H9 (cell line): ENCODE data around the gene STK32B. TPM values are rescaled to one million over a fixed set of nuclear protein-coding genes. Genes with fewer than 3 reads are reported as not detected.

Experiments used
- DNase-seq: peaks from one replicate; pipeline ENCODE4 v3.0.0-alpha.2; 2017
- H2AFZ ChIP-seq: one replicate; pipeline ENCODE4 v1.6.1; 2013; ENCODE audit warnings: mild to moderate bottlenecking, low read length, control low read depth, moderate library complexity
- H2AK5ac ChIP-seq: 2 replicates; pipeline ENCODE4 v1.6.1; 2013; ENCODE audit warnings: low read length, control low read depth, mixed read lengths; ENCODE audit not compliant: insufficient read length
- H2BK120ac ChIP-seq: one replicate; pipeline ENCODE4 v1.6.1; 2013; ENCODE audit warnings: low read depth, mild to moderate bottlenecking, low read length, control low read depth, inconsistent platforms; ENCODE audit not compliant: poor library complexity, severe bottlenecking
- H2BK12ac ChIP-seq: 2 replicates; pipeline ENCODE4 v1.6.1; 2013; ENCODE audit warnings: low read length, control low read depth, mixed read lengths, low read depth; ENCODE audit not compliant: insufficient read length
- H2BK15ac ChIP-seq: 2 replicates; pipeline ENCODE4 v1.6.1; 2013; ENCODE audit warnings: low read depth, low read length, control low read depth
- H2BK20ac ChIP-seq: one replicate; pipeline ENCODE4 v1.6.1; 2013; ENCODE audit warnings: low read depth, mild to moderate bottlenecking, low read length, control low read depth, inconsistent platforms; ENCODE audit not compliant: poor library complexity, severe bottlenecking
- H2BK5ac ChIP-seq: 2 replicates; pipeline ENCODE4 v1.6.1; 2013; ENCODE audit warnings: low read length, control low read depth, mixed read lengths; ENCODE audit not compliant: insufficient read length
- H3K14ac ChIP-seq: 2 replicates; pipeline ENCODE4 v1.6.1; 2013; ENCODE audit warnings: low read length, control low read depth; ENCODE audit not compliant: insufficient read depth
- H3K18ac ChIP-seq: 2 replicates; pipeline ENCODE4 v1.6.1; 2013; ENCODE audit warnings: low read depth, mild to moderate bottlenecking, mixed read lengths, low read length, control low read depth; ENCODE audit not compliant: insufficient read length
- H3K23ac ChIP-seq: 2 replicates; pipeline ENCODE4 v1.6.1; 2013; ENCODE audit warnings: low read length, control low read depth, mixed read lengths, low read depth; ENCODE audit not compliant: insufficient read length
- H3K23me2 ChIP-seq: 2 replicates; pipeline ENCODE4 v1.6.1; 2013; ENCODE audit warnings: low read depth, mild to moderate bottlenecking, mixed read lengths, low read length, control low read depth; ENCODE audit not compliant: insufficient read length, poor library complexity, severe bottlenecking
- H3K27ac ChIP-seq: 2 replicates; pipeline ENCODE4 v1.5.1; 2013; ENCODE audit warnings: low read length, control low read depth, mixed read lengths, low read depth; ENCODE audit not compliant: insufficient read length
- H3K27me3 ChIP-seq: 2 replicates; pipeline ENCODE4 v1.6.1; 2013; ENCODE audit warnings: low read length, control low read depth, inconsistent platforms; ENCODE audit not compliant: insufficient read depth
- H3K4ac ChIP-seq: 2 replicates; pipeline ENCODE4 v1.6.1; 2013; ENCODE audit warnings: low read depth, mild to moderate bottlenecking, control low read depth, inconsistent platforms, low read length, moderate library complexity
- H3K4me1 ChIP-seq: 2 replicates; pipeline ENCODE4 v1.6.1; 2013; ENCODE audit warnings: low read length, control low read depth, inconsistent platforms; ENCODE audit not compliant: insufficient read depth
- H3K4me2 ChIP-seq: 2 replicates; pipeline ENCODE4 v1.6.1; 2013; ENCODE audit warnings: low read length, control low read depth, mixed read lengths; ENCODE audit not compliant: insufficient read length, insufficient read depth
- H3K56ac ChIP-seq: 2 replicates; pipeline ENCODE4 v1.6.1; 2013; ENCODE audit warnings: low read depth, mild to moderate bottlenecking, mixed read lengths, low read length, control low read depth; ENCODE audit not compliant: insufficient read length
- H3K79me1 ChIP-seq: 2 replicates; pipeline ENCODE4 v1.6.1; 2013; ENCODE audit warnings: low read depth, mild to moderate bottlenecking, moderate library complexity, low read length, control low read depth, inconsistent platforms; ENCODE audit not compliant: insufficient read depth, poor library complexity, severe bottlenecking
- H3K79me2 ChIP-seq: 2 replicates; pipeline ENCODE4 v1.6.1; 2013; ENCODE audit warnings: low read length, control low read depth, inconsistent platforms; ENCODE audit not compliant: insufficient read depth
- H3K9ac ChIP-seq: 2 replicates; pipeline ENCODE4 v1.6.1; 2013; ENCODE audit warnings: low read length, control low read depth, mixed read lengths; ENCODE audit not compliant: insufficient read length; ENCODE audit errors: extremely low read depth
- H3K9me3 ChIP-seq: one replicate; pipeline ENCODE4 v1.6.1; 2013; ENCODE audit warnings: low read depth, low read length, inconsistent platforms; ENCODE audit not compliant: control insufficient read depth
- H3T11ph ChIP-seq: one replicate; pipeline ENCODE4 v1.6.1; 2013; ENCODE audit warnings: mild to moderate bottlenecking, low read length, control low read depth, inconsistent platforms
- H4K20me1 ChIP-seq: one replicate; pipeline ENCODE4 v1.6.1; 2013; ENCODE audit not compliant: control insufficient read depth, insufficient read length, insufficient read depth
- H4K5ac ChIP-seq: 2 replicates; pipeline ENCODE4 v1.6.1; 2013; ENCODE audit warnings: low read depth, mild to moderate bottlenecking, mixed read lengths, low read length, control low read depth; ENCODE audit not compliant: insufficient read length
- H4K8ac ChIP-seq: replicated peaks from 2 replicates; pipeline ENCODE4 v1.6.1; 2013; ENCODE audit warnings: low read length, control low read depth, mixed read lengths, low read depth; ENCODE audit not compliant: insufficient read length
- H4K91ac ChIP-seq: 2 replicates; pipeline ENCODE4 v1.6.1; 2013; ENCODE audit warnings: low read depth, mild to moderate bottlenecking, moderate library complexity, mixed read lengths, low read length, control low read depth; ENCODE audit not compliant: insufficient read length
- H3K27ac Mint-ChIP-seq, 3 experiments: 2 replicates in 2 of 3; 3 replicates in 1 of 3; pipeline ENCODE4 v1.8.0; 2020 to 2021; ENCODE audit warnings: mixed read lengths in 3 of 3, mild to moderate bottlenecking in 1 of 3, moderate library complexity in 1 of 3
- H3K27me3 Mint-ChIP-seq: 2 replicates; pipeline ENCODE4 v1.8.0; 2021; ENCODE audit warnings: low read depth, mild to moderate bottlenecking, moderate library complexity, mixed read lengths
- H3K36me3 Mint-ChIP-seq, 3 experiments: 2 replicates in 2 of 3; 3 replicates in 1 of 3; pipeline ENCODE4 v1.8.0; 2020 to 2021; ENCODE audit warnings: low read depth in 3 of 3, mixed read lengths in 3 of 3; ENCODE audit not compliant: insufficient read depth in 1 of 3
- H3K4me1 Mint-ChIP-seq, 2 experiments: 2 replicates each; pipeline ENCODE4 v1.8.0; 2020; ENCODE audit warnings: mixed read lengths in 2 of 2
- H3K4me3 Mint-ChIP-seq, 2 experiments: 2 replicates in 1 of 2; 3 replicates in 1 of 2; pipeline ENCODE4 v1.8.0; 2020 to 2021; ENCODE audit warnings: mild to moderate bottlenecking in 2 of 2, mixed read lengths in 2 of 2, moderate library complexity in 1 of 2
- H3K9me3 Mint-ChIP-seq, 2 experiments: 2 replicates in 1 of 2; 3 replicates in 1 of 2; pipeline ENCODE4 v1.8.0; 2020; ENCODE audit warnings: mild to moderate bottlenecking in 2 of 2, mixed read lengths in 2 of 2, moderate library complexity in 1 of 2
- CTCF ChIP-seq: fragments of 200-600 bp; sonication (generic); conservative IDR thresholded peaks from 3 replicates; pipeline ENCODE4 v1.8.0; 2021; ENCODE audit warnings: antibody characterized with exemption, mild to moderate bottlenecking
- WGBS: extraction: QIAGEN DNeasy Blood & Tissue Kit; methylation state at CpG from one replicate; pipeline ENCODE4 v1.1.7; 2013; ENCODE audit warnings: missing lambda C conversion rate, low lambda C conversion rate, mixed read lengths; ENCODE audit not compliant: insufficient read length; ENCODE audit errors: extremely low coverage; 5-methylcytosine and 5-hydroxymethylcytosine counted together
- total RNA-seq: library from RNA; stranded (reverse); gene quantifications from 2 replicates; pipeline ENCODE4 v1.2.1, GENCODE V29; 2021

STK32B gene
- total RNA-seq, 1 experiment from 2014 or later = 1.0 TPM

GRCh38 chr4:5032813-5033212, 18.5 kb upstream of the STK32B start:
- H3K9me3 ChIP-seq = no peaks in the 10 kb centered on the region
- H3K56ac ChIP-seq = no peak overlapping the region
- H3K79me2 ChIP-seq = no peaks in the 10 kb centered on the region
- no peak overlapping the region for H2BK12ac ChIP-seq
- no peak overlapping the region for H3K18ac ChIP-seq
- H2BK15ac ChIP-seq = no peak overlapping the region
- H3K27ac Mint-ChIP-seq = no peak overlapping the region
- no peak overlapping the region for H2BK120ac ChIP-seq
- H3K4ac ChIP-seq = no peak overlapping the region
- H3K4me3 Mint-ChIP-seq = no peak overlapping the region; a peak in 1 of 5 replicates
- H3K23me2 ChIP-seq = no peaks in the 10 kb centered on the region
- no peak for DNase-seq
- H3K36me3 Mint-ChIP-seq = no peaks in the 10 kb centered on the region
- H3K4me1 ChIP-seq = no peaks in the 10 kb centered on the region
- H3K27me3 Mint-ChIP-seq = peaks cover 25% of the 10 kb centered on the region
- H2BK20ac ChIP-seq = no peak overlapping the region
- no CpG with 5 or more reads among the region's 5 CpGs for WGBS
- no peak overlapping the region for H4K91ac ChIP-seq
- H3K79me1 ChIP-seq = no peaks in the 10 kb centered on the region
- H4K5ac ChIP-seq = no peak overlapping the region
- H3K27me3 ChIP-seq = no peaks in the 10 kb centered on the region
- no peaks in the 10 kb centered on the region for H3K9me3 Mint-ChIP-seq
- H3K27ac ChIP-seq = no peak overlapping the region
- H3T11ph ChIP-seq = no peak overlapping the region
- peaks cover 5 to 9% of the 10 kb centered on the region in 2 experiments; a peak in 3 of 4 replicates for H3K4me1 Mint-ChIP-seq
- H4K8ac ChIP-seq = no peak overlapping the region
- no peaks in the 10 kb centered on the region for H4K20me1 ChIP-seq
- no peak overlapping the region for H3K23ac ChIP-seq
- H2AFZ ChIP-seq = no peak overlapping the region
- H3K9ac ChIP-seq = no peak overlapping the region
- no peak overlapping the region for H3K14ac ChIP-seq
- no peak overlapping the region for H2BK5ac ChIP-seq
- no peak overlapping the region for H2AK5ac ChIP-seq
- no peak for TF ChIP-seq CTCF
- no peak overlapping the region for H3K4me2 ChIP-seq
